Tibial artery (tissue), 4 donors: ENCODE results near the gene PPP6R3.

Source experiments
- DNase-seq, 2 donors: peaks; one replicate each; pipeline ENCODE4 v3.0.0-alpha.2; 2019
- H3K27ac ChIP-seq, 2 donors: fragments of 200-600 bp; sonication (generic) in 1 of 2; 1 replicate in 1 of 2; 2 replicates in 1 of 2; pipeline ENCODE4 v1.5.1; 2018 to 2019; ENCODE audit warnings: mild to moderate bottlenecking in 1 of 2
- H3K27me3 ChIP-seq, 2 donors: fragments of 200-600 bp; sonication (generic) in 1 of 2; one replicate each; pipeline versions ENCODE4 v1.5.1 to v1.6.0; 2016 to 2019
- H3K36me3 ChIP-seq, 3 donors: fragments of 200-600 bp; sonication (generic) in 2 of 3; one replicate each; pipeline ENCODE4 v1.5.1; 2016 to 2019; ENCODE audit warnings: mild to moderate bottlenecking in 2 of 3
- H3K4me1 ChIP-seq, 4 donors: fragments of 200-600 bp; sonication (generic) in 2 of 4; 1 replicate in 3 of 4; 2 replicates in 1 of 4; pipeline ENCODE4 v1.5.1; 2016 to 2019
- H3K4me3 ChIP-seq, 2 donors: fragments of 200-600 bp; sonication (generic) in 1 of 2; 1 replicate in 1 of 2; 2 replicates in 1 of 2; pipeline ENCODE4 v1.5.1; 2018 to 2019; ENCODE audit warnings: mild to moderate bottlenecking in 2 of 2
- H3K9me3 ChIP-seq, 3 donors: fragments of 200-600 bp; sonication (generic) in 1 of 3; one replicate each; pipeline ENCODE4 v1.5.1; 2016 to 2019
- CTCF ChIP-seq, 2 experiments: fragments of 200-600 bp in 1 of 2; fragments of 450-650 bp in 1 of 2; IDR thresholded peaks; one replicate each; pipeline ENCODE4 v1.5.1; 2017 to 2019; ENCODE audit warnings: antibody characterized with exemption in 2 of 2, mild to moderate bottlenecking in 1 of 2, moderate library complexity in 1 of 2
- intact Hi-C: fragments of 100-400 bp; cut with DNase I; formaldehyde crosslinking; loops from one replicate; pipeline ENCODE4 v1.15.0; 2023; ENCODE audit warnings: low total_unique reads

PPP6R3 gene

GRCh38 chr11:68601147-68601546 is 140.6 kb downstream of the PPP6R3 start:
- intact Hi-C loops = no loop called here
- no peak for DNase-seq
- Histone ChIP-seq H3K9me3 (no peaks in the 10 kb centered on the region), H3K27ac (no peak overlapping the region), H3K4me1 (no peaks in the 10 kb centered on the region), H3K36me3 (peaks cover 91 to 100% (median 93%) of the 10 kb centered on the region in 3 donors), H3K27me3 (no peaks in the 10 kb centered on the region), H3K4me3 (no peak overlapping the region)
- no peak for TF ChIP-seq CTCF (IDR thresholded peaks at IDR 0.05)

GRCh38 chr11:68609761-68610160 is 149.2 kb downstream of the PPP6R3 start:
- H3K4me1 ChIP-seq = no peaks in the 10 kb centered on the region
- H3K27ac ChIP-seq = no peak overlapping the region
- H3K27me3 ChIP-seq = no peaks in the 10 kb centered on the region
- no peak for DNase-seq
- H3K9me3 ChIP-seq = no peaks in the 10 kb centered on the region
- no peak for TF ChIP-seq CTCF (IDR thresholded peaks at IDR 0.05)
- intact Hi-C loops = no loop called here
- no peak overlapping the region for H3K4me3 ChIP-seq
- peaks cover 83 to 98% (median 97%) of the 10 kb centered on the region in 3 donors for H3K36me3 ChIP-seq

- no peak overlapping the region for H3K27ac ChIP-seq
- intact Hi-C loops = no loop called here
- DNase-seq = no peak
- H3K4me1 ChIP-seq = no peaks in the 10 kb centered on the region
- H3K9me3 ChIP-seq = no peaks in the 10 kb centered on the region
- H3K36me3 ChIP-seq = peaks cover 83 to 98% (median 97%) of the 10 kb centered on the region in 3 donors
- H3K4me3 ChIP-seq = no peak overlapping the region
- H3K27me3 ChIP-seq = no peaks in the 10 kb centered on the region
- no peak for TF ChIP-seq CTCF (IDR thresholded peaks at IDR 0.05)
These were observed 150.0 kb downstream of the PPP6R3 start for GRCh38 chr11:68610452-68611116.

- intact Hi-C loops = no loop called here
- no peak overlapping the region for H3K27ac ChIP-seq
- no peak overlapping the region for H3K4me3 ChIP-seq
- no peak for DNase-seq
- H3K27me3 ChIP-seq = no peaks in the 10 kb centered on the region
- TF ChIP-seq CTCF (IDR thresholded peaks at IDR 0.05) = no peak
- no peaks in the 10 kb centered on the region for H3K4me1 ChIP-seq
- H3K36me3 ChIP-seq = peaks cover 44 to 61% (median 55%) of the 10 kb centered on the region in 3 donors
- H3K9me3 ChIP-seq = peaks cover 0 to 4% (median 0%) of the 10 kb centered on the region in 3 donors
These were observed 155.1 kb downstream of the PPP6R3 start for GRCh38 chr11:68615657-68616056.

GRCh38 chr11:68617925-68618809 is 157.6 kb downstream of the PPP6R3 start:
- Histone ChIP-seq H3K27ac (no peak overlapping the region), H3K4me1 (no peaks in the 10 kb centered on the region), H3K9me3 (peaks cover 0 to 4% (median 0%) of the 10 kb centered on the region in 3 donors), H3K27me3 (no peaks in the 10 kb centered on the region), H3K36me3 (peaks cover 27 to 36% (median 30%) of the 10 kb centered on the region in 3 donors), H3K4me3 (no peak overlapping the region)
- DNase-seq = no peak
- intact Hi-C loops = no loop called here
- no peak for TF ChIP-seq CTCF (IDR thresholded peaks at IDR 0.05)
